A549 (cell line): Measurements from ENCODE around the gene FCSK.

Source experiments
- CBX2 ChIP-seq: fragments of 200-600 bp; sonication (generic); IDR thresholded peaks from 2 replicates; pipeline ENCODE4 v1.6.1; 2016; ENCODE audit warnings: low read depth, mild to moderate bottlenecking, borderline replicate concordance
- CEBPB ChIP-seq, 2 experiments: fragments of >200 bp in 1 of 2; sonication (Bioruptor Twin) in 1 of 2; formaldehyde crosslinking in 1 of 2; IDR thresholded peaks; 2 replicates each; pipeline ENCODE4 v1.6.1; 2012 to 2016
- CHD2 ChIP-seq: fragments of 150-350 bp; IDR thresholded peaks from 2 replicates; pipeline ENCODE4 v1.6.1; 2014; ENCODE audit warnings: low read length; ENCODE audit not compliant: partially characterized antibody
- EP300 ChIP-seq, 2 experiments: fragments of >200 bp; sonication (Bioruptor Twin); formaldehyde crosslinking; IDR thresholded peaks; 2 replicates in 1 of 2; 3 replicates in 1 of 2; pipeline ENCODE4 v1.6.1; 2016 to 2017
- FOSL2 ChIP-seq, 2 experiments: fragments of 450-650 bp in 1 of 2; fragments of >200 bp in 1 of 2; sonication (Bioruptor Twin) in 1 of 2; formaldehyde crosslinking; IDR thresholded peaks; 2 replicates each; pipeline versions ENCODE4 v1.5.0 to v1.6.1; 2016 to 2020; ENCODE audit warnings: mild to moderate bottlenecking in 1 of 2, moderate library complexity in 1 of 2
- JUN ChIP-seq, 2 experiments: fragments of >200 bp; sonication (Bioruptor Twin); formaldehyde crosslinking; IDR thresholded peaks; 2 replicates in 1 of 2; 3 replicates in 1 of 2; pipeline ENCODE4 v1.6.1; 2016 to 2017
- MAZ ChIP-seq: fragments of 150-350 bp; IDR thresholded peaks from 2 replicates; pipeline ENCODE4 v1.6.1; 2014; ENCODE audit warnings: antibody characterized with exemption, low read depth, low read length, borderline replicate concordance
- POLR2A ChIP-seq: IDR thresholded peaks from 2 replicates; pipeline ENCODE4 v1.6.1; 2012; ENCODE audit warnings: mild to moderate bottlenecking, low read length
- POLR2AphosphoS2 ChIP-seq: conservative IDR thresholded peaks from 2 replicates; pipeline ENCODE4 v1.6.1; 2012; ENCODE audit warnings: low read length, improper control_type of control experiment, inconsistent platforms
- SMC3 ChIP-seq: fragments of >200 bp; sonication (Bioruptor Twin); formaldehyde crosslinking; IDR thresholded peaks from 3 replicates; pipeline ENCODE4 v1.6.1; 2018; ENCODE audit warnings: inconsistent platforms
- TF ChIP-seq, protein P1 (sequence below): fragments of >200 bp; sonication (Bioruptor Twin); formaldehyde crosslinking; IDR thresholded peaks from 3 replicates; pipeline ENCODE4 v1.5.1; 2016
- TF ChIP-seq, protein P2 (sequence below): IDR thresholded peaks from 2 replicates; pipeline ENCODE4 v1.6.1; 2012; ENCODE audit warnings: low read depth, borderline replicate concordance
- TF ChIP-seq, protein P3 (sequence below): fragments of 200-600 bp; sonication (generic); IDR thresholded peaks from 2 replicates; pipeline ENCODE4 v1.6.1; 2016; ENCODE audit warnings: antibody characterized with exemption, mild to moderate bottlenecking, moderate library complexity
- TF ChIP-seq, protein P4 (sequence below): fragments of 450-650 bp; IDR thresholded peaks from 2 replicates; pipeline ENCODE4 v1.6.1; 2014; ENCODE audit warnings: antibody characterized with exemption

DNA sequence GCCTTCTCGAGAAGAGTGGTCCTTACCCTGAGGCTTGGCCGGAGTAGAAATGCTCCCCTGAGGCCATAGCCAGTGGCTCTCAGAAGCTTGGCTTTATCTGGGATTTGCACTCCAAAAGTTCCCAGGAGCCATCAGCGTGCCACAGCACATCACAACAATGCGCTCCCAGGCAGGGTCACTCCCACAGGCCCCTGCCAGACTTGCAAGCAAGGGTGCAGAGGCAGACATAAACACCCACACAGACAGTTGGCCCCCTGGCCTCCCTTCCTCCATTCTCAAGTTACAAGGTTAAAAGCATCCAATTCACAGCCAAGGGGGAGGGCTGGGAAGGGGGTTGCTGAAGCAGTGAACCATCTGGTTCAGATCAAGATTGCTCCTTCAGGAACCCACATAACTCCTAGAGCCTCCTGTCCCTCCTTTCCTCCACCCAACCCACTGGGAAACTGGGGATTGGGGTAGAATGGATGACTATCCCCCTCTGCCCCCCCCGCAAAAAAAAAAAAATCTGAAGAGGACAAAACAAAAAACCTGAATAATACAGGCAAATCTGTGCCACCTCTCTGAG is 17.3 kb upstream of the FCSK start:
- TF ChIP-seq, protein P1, sequence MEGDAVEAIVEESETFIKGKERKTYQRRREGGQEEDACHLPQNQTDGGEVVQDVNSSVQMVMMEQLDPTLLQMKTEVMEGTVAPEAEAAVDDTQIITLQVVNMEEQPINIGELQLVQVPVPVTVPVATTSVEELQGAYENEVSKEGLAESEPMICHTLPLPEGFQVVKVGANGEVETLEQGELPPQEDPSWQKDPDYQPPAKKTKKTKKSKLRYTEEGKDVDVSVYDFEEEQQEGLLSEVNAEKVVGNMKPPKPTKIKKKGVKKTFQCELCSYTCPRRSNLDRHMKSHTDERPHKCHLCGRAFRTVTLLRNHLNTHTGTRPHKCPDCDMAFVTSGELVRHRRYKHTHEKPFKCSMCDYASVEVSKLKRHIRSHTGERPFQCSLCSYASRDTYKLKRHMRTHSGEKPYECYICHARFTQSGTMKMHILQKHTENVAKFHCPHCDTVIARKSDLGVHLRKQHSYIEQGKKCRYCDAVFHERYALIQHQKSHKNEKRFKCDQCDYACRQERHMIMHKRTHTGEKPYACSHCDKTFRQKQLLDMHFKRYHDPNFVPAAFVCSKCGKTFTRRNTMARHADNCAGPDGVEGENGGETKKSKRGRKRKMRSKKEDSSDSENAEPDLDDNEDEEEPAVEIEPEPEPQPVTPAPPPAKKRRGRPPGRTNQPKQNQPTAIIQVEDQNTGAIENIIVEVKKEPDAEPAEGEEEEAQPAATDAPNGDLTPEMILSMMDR, result no peak
- no peak for TF ChIP-seq CBX2
- TF ChIP-seq POLR2A, result no peak
- TF ChIP-seq MAZ, result no peak
- TF ChIP-seq JUN (IDR thresholded peaks at IDR 0.05), result no peak
- TF ChIP-seq EP300 (IDR thresholded peaks at IDR 0.05), result no peak
- TF ChIP-seq, protein P2, sequence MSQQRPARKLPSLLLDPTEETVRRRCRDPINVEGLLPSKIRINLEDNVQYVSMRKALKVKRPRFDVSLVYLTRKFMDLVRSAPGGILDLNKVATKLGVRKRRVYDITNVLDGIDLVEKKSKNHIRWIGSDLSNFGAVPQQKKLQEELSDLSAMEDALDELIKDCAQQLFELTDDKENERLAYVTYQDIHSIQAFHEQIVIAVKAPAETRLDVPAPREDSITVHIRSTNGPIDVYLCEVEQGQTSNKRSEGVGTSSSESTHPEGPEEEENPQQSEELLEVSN, result no peak
- TF ChIP-seq, protein P3, sequence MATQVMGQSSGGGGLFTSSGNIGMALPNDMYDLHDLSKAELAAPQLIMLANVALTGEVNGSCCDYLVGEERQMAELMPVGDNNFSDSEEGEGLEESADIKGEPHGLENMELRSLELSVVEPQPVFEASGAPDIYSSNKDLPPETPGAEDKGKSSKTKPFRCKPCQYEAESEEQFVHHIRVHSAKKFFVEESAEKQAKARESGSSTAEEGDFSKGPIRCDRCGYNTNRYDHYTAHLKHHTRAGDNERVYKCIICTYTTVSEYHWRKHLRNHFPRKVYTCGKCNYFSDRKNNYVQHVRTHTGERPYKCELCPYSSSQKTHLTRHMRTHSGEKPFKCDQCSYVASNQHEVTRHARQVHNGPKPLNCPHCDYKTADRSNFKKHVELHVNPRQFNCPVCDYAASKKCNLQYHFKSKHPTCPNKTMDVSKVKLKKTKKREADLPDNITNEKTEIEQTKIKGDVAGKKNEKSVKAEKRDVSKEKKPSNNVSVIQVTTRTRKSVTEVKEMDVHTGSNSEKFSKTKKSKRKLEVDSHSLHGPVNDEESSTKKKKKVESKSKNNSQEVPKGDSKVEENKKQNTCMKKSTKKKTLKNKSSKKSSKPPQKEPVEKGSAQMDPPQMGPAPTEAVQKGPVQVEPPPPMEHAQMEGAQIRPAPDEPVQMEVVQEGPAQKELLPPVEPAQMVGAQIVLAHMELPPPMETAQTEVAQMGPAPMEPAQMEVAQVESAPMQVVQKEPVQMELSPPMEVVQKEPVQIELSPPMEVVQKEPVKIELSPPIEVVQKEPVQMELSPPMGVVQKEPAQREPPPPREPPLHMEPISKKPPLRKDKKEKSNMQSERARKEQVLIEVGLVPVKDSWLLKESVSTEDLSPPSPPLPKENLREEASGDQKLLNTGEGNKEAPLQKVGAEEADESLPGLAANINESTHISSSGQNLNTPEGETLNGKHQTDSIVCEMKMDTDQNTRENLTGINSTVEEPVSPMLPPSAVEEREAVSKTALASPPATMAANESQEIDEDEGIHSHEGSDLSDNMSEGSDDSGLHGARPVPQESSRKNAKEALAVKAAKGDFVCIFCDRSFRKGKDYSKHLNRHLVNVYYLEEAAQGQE, result no peak
- TF ChIP-seq SMC3, result no peak
- TF ChIP-seq FOSL2 (IDR thresholded peaks at IDR 0.05), result no peak
- no peak for TF ChIP-seq FOSL2 (CRISPR knock-in tag; IDR thresholded peaks at IDR 0.05)
- TF ChIP-seq, protein P4, sequence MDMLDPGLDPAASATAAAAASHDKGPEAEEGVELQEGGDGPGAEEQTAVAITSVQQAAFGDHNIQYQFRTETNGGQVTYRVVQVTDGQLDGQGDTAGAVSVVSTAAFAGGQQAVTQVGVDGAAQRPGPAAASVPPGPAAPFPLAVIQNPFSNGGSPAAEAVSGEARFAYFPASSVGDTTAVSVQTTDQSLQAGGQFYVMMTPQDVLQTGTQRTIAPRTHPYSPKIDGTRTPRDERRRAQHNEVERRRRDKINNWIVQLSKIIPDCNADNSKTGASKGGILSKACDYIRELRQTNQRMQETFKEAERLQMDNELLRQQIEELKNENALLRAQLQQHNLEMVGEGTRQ, result no peak
- no peak for TF ChIP-seq CHD2
- no peak for TF ChIP-seq CEBPB (IDR thresholded peaks at IDR 0.05)
- TF ChIP-seq POLR2AphosphoS2, result no peak
